ENCODE measurements around the gene VEZT. TPM values are rescaled to one million over a fixed set of nuclear protein-coding genes. Genes with fewer than 3 reads are reported as not detected.
"Not testable (repeated sequence)": the region's sequence is repeated elsewhere in the genome, so short reads cannot be mapped to it uniquely, and the experiment has no call there.

VEZT gene
- total and polyA plus RNA-seq, 2 experiments from 2014 or later: 37.9 to 84.2 TPM

DNA sequence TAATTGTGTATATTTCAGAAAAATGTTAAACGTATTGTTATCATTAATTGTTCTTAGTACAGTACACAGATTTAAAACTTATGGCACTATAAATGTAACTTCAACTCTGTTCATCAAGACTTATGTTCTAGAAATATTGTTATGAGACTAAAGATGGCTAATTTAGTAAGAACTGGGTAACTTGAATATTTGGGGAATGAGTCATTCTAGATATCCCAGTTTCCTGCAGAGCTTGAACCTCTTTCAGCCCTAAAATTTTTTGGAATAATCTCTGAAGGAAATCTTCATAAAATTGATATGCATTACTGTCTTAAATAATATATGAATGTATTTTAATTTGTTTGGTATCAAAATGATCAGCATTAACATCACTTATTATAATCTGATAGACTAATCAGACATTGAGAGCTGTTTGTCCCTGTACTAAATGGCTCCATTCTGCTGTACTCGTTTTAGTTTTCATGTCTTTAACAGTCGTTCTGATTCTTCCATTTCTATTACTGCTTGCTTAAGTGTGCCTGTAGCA lies 87.1 kb downstream of the VEZT start:
- WGBS (ENCODE audit: low lambda C conversion rate, missing lambda C conversion rate): 72% methylated on average over 3 of the region's 3 CpGs
- H3K27me3 ChIP-seq: no peaks in the 10 kb centered on the region
- no peak overlapping the region for H2AFZ ChIP-seq
- H3K27ac ChIP-seq: no peak overlapping the region
- H3K9me3 ChIP-seq (ENCODE audit: low read depth): no peaks in the 10 kb centered on the region
- TF ChIP-seq, protein P1, sequence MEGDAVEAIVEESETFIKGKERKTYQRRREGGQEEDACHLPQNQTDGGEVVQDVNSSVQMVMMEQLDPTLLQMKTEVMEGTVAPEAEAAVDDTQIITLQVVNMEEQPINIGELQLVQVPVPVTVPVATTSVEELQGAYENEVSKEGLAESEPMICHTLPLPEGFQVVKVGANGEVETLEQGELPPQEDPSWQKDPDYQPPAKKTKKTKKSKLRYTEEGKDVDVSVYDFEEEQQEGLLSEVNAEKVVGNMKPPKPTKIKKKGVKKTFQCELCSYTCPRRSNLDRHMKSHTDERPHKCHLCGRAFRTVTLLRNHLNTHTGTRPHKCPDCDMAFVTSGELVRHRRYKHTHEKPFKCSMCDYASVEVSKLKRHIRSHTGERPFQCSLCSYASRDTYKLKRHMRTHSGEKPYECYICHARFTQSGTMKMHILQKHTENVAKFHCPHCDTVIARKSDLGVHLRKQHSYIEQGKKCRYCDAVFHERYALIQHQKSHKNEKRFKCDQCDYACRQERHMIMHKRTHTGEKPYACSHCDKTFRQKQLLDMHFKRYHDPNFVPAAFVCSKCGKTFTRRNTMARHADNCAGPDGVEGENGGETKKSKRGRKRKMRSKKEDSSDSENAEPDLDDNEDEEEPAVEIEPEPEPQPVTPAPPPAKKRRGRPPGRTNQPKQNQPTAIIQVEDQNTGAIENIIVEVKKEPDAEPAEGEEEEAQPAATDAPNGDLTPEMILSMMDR (IDR thresholded peaks at IDR 0.05; ENCODE audit: poor library complexity): no peak
- DNase-seq (ENCODE audit: low spot score): no peak
- H3K4me3 ChIP-seq: no peak overlapping the region
- H4K20me1 ChIP-seq (ENCODE audit: insufficient read depth, poor library complexity, severe bottlenecking): no peaks in the 10 kb centered on the region
- H3K9me2 ChIP-seq (replicated peaks; ENCODE audit: insufficient read depth): no peaks in the 10 kb centered on the region
- no peaks in the 10 kb centered on the region for H3K36me3 ChIP-seq (replicated peaks; ENCODE audit: insufficient read depth, low read depth)
- H3K4me2 ChIP-seq: no peak overlapping the region
- H3K4me1 ChIP-seq (ENCODE audit: insufficient read depth): no peaks in the 10 kb centered on the region
- peaks cover 6% of the 10 kb centered on the region for H3K79me2 ChIP-seq

DNA sequence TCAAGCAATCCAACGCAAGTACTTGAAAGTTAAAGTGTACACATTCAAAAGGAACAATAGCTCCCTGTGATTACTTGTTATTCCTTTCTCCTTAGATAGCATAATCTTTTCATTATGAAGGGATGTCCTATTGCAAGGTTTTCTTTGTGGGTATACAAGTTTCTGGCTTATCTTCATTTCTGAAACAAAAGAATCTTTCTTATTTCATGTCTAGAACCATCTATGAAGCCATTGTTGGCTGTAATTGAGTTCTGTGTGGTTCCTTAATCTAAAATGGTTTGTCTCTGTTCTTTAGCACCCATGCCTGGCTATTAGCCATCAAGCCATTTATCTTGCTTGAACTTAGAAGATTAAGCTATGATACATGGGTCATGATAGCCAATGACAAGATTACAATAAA lies 95.0 kb downstream of the VEZT start:
- H2AFZ ChIP-seq: no peak overlapping the region
- no peaks in the 10 kb centered on the region for H3K9me2 ChIP-seq (replicated peaks; ENCODE audit: insufficient read depth)
- H3K27ac ChIP-seq: no peak overlapping the region
- H4K20me1 ChIP-seq (ENCODE audit: insufficient read depth, poor library complexity, severe bottlenecking): no peaks in the 10 kb centered on the region
- WGBS (ENCODE audit: low lambda C conversion rate, missing lambda C conversion rate): 68% methylated on average over 1 of the region's 1 CpG
- no peaks in the 10 kb centered on the region for H3K9me3 ChIP-seq (ENCODE audit: low read depth)
- TF ChIP-seq EZH2 (IDR thresholded peaks at IDR 0.05; ENCODE audit: borderline replicate concordance): no peak
- TF ChIP-seq, protein P1 (IDR thresholded peaks at IDR 0.05; ENCODE audit: poor library complexity): no peak
- TF ChIP-seq EZH2phosphoT487 (IDR thresholded peaks at IDR 0.05; ENCODE audit: low read depth, severe bottlenecking, unreplicated experiment): no peak
- DNase-seq (ENCODE audit: low spot score): no peak
- H3K36me3 ChIP-seq (replicated peaks; ENCODE audit: insufficient read depth, low read depth): no peaks in the 10 kb centered on the region
- no peaks in the 10 kb centered on the region for H3K79me2 ChIP-seq
- no peaks in the 10 kb centered on the region for H3K27me3 ChIP-seq
- no peak overlapping the region for H3K4me3 ChIP-seq
- H3K4me1 ChIP-seq (ENCODE audit: insufficient read depth): peaks cover 5% of the 10 kb centered on the region
- no peak overlapping the region for H3K4me2 ChIP-seq

DNA sequence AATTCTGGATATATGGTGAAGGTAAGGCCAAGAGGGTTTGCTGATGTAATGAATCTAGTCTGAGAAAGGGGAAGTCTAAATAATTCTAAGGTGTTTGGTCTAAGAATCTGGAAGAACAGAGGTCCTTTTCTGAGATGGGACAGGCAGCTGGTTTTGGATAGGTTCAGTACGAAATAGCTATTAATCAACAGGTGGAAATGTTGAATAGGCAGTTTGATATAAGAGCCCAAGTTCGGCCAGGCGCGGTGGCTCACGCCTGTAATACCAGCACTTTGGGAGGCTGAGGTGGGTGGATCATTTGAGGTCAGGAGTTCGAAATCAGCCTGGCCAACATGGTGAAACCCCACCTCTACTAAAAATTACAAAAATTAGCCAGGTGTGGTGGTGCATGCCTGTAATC lies 97.1 kb downstream of the VEZT start:
- not testable (repeated sequence) for H3K36me3 ChIP-seq (replicated peaks; ENCODE audit: insufficient read depth, low read depth); H3K4me2 ChIP-seq; H3K9me2 ChIP-seq (replicated peaks; ENCODE audit: insufficient read depth); H3K27ac ChIP-seq; H4K20me1 ChIP-seq (ENCODE audit: insufficient read depth, poor library complexity, severe bottlenecking); H3K4me1 ChIP-seq (ENCODE audit: insufficient read depth); H2AFZ ChIP-seq; H3K9me3 ChIP-seq (ENCODE audit: low read depth); H3K4me3 ChIP-seq; H3K79me2 ChIP-seq; DNase-seq (ENCODE audit: low spot score); H3K27me3 ChIP-seq
- WGBS (ENCODE audit: low lambda C conversion rate, missing lambda C conversion rate): 96% methylated on average over 6 of the region's 6 CpGs

DNA sequence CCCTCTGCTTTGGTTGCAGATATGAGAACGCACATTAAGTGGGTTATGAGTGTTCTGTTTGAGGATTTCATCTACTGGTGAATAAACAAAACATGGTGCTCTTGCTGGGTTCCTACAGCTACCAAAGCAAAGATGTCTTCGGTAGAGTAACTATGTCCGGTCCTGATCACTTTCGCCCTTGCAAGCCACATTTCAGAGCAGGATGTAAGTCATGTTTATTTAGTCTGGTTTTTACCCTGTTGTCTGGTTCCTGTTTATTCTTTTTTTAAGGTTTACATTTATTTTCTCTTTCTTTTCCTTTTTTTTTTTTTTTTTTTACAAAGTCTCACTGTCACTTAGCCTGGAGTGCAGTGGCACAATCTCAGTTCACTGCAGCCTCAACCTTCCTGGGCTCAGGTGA lies 99.2 kb downstream of the VEZT start:
- H3K79me2 ChIP-seq: no peaks in the 10 kb centered on the region
- no peaks in the 10 kb centered on the region for H3K9me2 ChIP-seq (replicated peaks; ENCODE audit: insufficient read depth)
- no peak for DNase-seq (ENCODE audit: low spot score)
- no peaks in the 10 kb centered on the region for H3K36me3 ChIP-seq (replicated peaks; ENCODE audit: insufficient read depth, low read depth)
- 78% methylated on average over 4 of the region's 4 CpGs for WGBS (ENCODE audit: low lambda C conversion rate, missing lambda C conversion rate)
- H4K20me1 ChIP-seq (ENCODE audit: insufficient read depth, poor library complexity, severe bottlenecking): no peaks in the 10 kb centered on the region
- H3K4me1 ChIP-seq (ENCODE audit: insufficient read depth): peaks cover 13% of the 10 kb centered on the region
- TF ChIP-seq, protein P1 (IDR thresholded peaks at IDR 0.05; ENCODE audit: poor library complexity): no peak
- TF ChIP-seq EZH2phosphoT487 (IDR thresholded peaks at IDR 0.05; ENCODE audit: low read depth, severe bottlenecking, unreplicated experiment): no peak
- TF ChIP-seq EZH2 (IDR thresholded peaks at IDR 0.05; ENCODE audit: borderline replicate concordance): no peak
- no peaks in the 10 kb centered on the region for H3K9me3 ChIP-seq (ENCODE audit: low read depth)
- H2AFZ ChIP-seq: no peak overlapping the region
- H3K4me2 ChIP-seq: no peak overlapping the region
- no peaks in the 10 kb centered on the region for H3K27me3 ChIP-seq
- H3K4me3 ChIP-seq: no peak overlapping the region
- H3K27ac ChIP-seq: peak overlapping the region; percentile 75
